Parathyroid adenoma (tissue), 2 donors: Measurements from ENCODE around the gene CD36.

Experiments
- H2AFZ ChIP-seq: fragments of 300-600 bp; sonication (generic); one replicate; pipeline ENCODE4 v1.7.0; 2017; ENCODE audit warnings: antibody characterized with exemption, mild to moderate bottlenecking
- H3K27ac ChIP-seq: fragments of 300-600 bp; sonication (generic); one replicate; pipeline ENCODE4 v1.7.0; 2017
- H3K27me3 ChIP-seq: fragments of 300-600 bp; sonication (generic); one replicate; pipeline ENCODE4 v1.7.0; 2017; ENCODE audit warnings: low read length; ENCODE audit not compliant: control insufficient read depth, insufficient read depth
- H3K36me3 ChIP-seq: fragments of 300-600 bp; sonication (generic); one replicate; pipeline ENCODE4 v1.7.0; 2017; ENCODE audit warnings: low read length; ENCODE audit not compliant: control insufficient read depth, insufficient read depth
- H3K4me1 ChIP-seq: fragments of 300-600 bp; sonication (generic); one replicate; pipeline ENCODE4 v1.7.0; 2017; ENCODE audit warnings: control low read depth
- H3K4me2 ChIP-seq: fragments of 300-600 bp; sonication (generic); one replicate; pipeline ENCODE4 v1.7.0; 2017; ENCODE audit warnings: low read length
- H3K4me3 ChIP-seq: fragments of 300-600 bp; sonication (generic); one replicate; pipeline ENCODE4 v1.7.0; 2017; ENCODE audit warnings: low read depth, low read length
- H3K79me2 ChIP-seq: fragments of 300-600 bp; sonication (generic); one replicate; pipeline ENCODE4 v1.7.0; 2017; ENCODE audit warnings: control low read depth
- H3K9ac ChIP-seq: fragments of 300-600 bp; sonication (generic); one replicate; pipeline ENCODE4 v1.7.0; 2017; ENCODE audit warnings: mild to moderate bottlenecking
- H3K9me3 ChIP-seq: fragments of 300-600 bp; sonication (generic); one replicate; pipeline ENCODE4 v1.7.0; 2017; ENCODE audit warnings: low read length; ENCODE audit not compliant: control insufficient read depth
- CTCF ChIP-seq: fragments of 300-600 bp; sonication (generic); IDR thresholded peaks from one replicate; pipeline ENCODE4 v1.7.0; 2017; ENCODE audit warnings: antibody characterized with exemption, mild to moderate bottlenecking
- donor health status: primary hyperparathyroidism.

Gene CD36

GRCh38 chr7:80682744-80683143 is 44.3 kb downstream of the CD36 start:
- Histone ChIP-seq H3K79me2 (no peaks in the 10 kb centered on the region), H3K36me3 (no peaks in the 10 kb centered on the region), H3K9ac (no peak overlapping the region), H3K4me1 (no peaks in the 10 kb centered on the region), H3K4me3 (no peak overlapping the region), H2AFZ (no peak overlapping the region), H3K9me3 (no peaks in the 10 kb centered on the region), H3K27ac (no peak overlapping the region), H3K27me3 (no peaks in the 10 kb centered on the region), H3K4me2 (no peak overlapping the region)
- no peak for TF ChIP-seq CTCF

DNA sequence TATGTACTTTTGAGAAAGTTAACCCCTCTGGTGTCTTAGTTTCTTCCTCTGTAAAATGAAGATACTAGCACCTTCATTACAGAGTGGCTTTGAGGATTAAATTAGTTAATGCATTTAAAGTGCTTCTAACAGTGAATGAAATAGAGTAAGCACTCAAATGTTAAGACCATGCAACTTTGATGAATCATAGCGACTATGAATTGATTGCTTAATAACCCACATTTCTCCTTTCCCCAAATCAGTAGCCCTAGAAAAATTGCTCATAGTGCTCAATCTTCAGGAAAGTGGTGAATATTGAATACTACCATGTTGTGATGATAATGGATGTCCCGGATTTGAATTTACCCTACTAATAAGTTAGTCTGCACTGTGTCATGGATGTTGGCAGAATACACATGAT is 48.1 kb downstream of the CD36 start:
- Histone ChIP-seq H3K9ac (no peak overlapping the region), H3K4me2 (no peak overlapping the region), H3K27ac (no peak overlapping the region), H3K27me3 (no peaks in the 10 kb centered on the region), H3K4me3 (no peak overlapping the region), H3K79me2 (no peaks in the 10 kb centered on the region), H3K36me3 (no peaks in the 10 kb centered on the region), H3K9me3 (no peaks in the 10 kb centered on the region), H2AFZ (no peak overlapping the region), H3K4me1 (no peaks in the 10 kb centered on the region)
- no peak for TF ChIP-seq CTCF

DNA sequence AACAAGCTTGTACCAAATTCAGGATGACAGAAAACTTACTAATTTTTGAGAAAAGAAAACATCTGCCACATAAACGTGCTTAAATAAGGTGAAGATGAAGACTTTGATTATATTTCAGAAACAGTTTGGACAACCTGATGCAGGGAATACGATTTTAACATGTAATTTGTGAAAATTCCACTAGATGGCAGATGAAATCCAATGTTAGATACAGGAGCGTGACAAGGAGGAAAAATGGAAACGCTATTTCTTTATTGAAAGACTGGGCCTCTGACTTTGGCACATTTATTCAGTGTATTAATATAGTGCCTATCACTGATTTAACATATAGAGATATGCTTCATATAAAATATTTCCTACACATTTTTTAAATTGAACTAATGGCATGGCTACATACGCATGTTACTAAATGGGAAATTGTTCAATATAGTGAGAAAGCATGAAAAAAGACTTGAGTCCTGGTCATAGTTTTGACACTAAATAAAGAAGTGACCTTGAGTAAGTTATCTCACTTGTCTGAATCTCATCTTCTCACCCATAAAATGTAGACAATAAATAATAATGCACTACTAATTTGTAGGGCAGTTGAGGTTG is 60.7 kb downstream of the CD36 start:
- no peak overlapping the region for H3K27ac ChIP-seq

DNA sequence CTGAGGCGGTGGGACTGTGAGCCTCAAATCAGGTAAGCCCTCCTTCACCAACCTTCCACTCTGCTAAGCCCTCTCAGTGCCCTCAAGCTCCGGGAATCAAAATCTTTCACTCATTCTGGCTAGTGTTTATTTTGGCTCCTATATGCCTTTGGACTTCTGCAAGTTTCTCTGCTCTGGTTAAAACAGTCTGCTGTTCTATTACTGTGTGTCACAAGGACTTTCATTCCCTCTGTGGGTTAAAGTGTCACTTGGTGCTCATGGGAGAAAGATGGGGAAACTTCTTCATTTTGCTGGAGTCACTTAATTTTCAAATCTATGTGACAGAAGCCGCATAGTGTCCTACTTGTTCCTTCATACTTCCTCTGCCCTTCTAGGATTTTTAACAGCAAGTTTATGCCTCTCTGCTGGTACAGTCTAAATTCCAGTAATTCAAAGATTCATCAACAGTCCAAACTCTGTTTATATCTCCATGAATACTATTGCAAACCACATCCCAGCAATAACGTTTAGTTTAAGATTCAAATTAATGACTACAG is 61.3 kb downstream of the CD36 start:
- no peak overlapping the region for H3K27ac ChIP-seq
- no peaks in the 10 kb centered on the region for H3K4me1 ChIP-seq
- H3K36me3 ChIP-seq = no peaks in the 10 kb centered on the region
- no peak overlapping the region for H3K4me3 ChIP-seq
- no peaks in the 10 kb centered on the region for H3K79me2 ChIP-seq
- H3K4me2 ChIP-seq = no peak overlapping the region
- no peak for TF ChIP-seq CTCF
- H2AFZ ChIP-seq = no peak overlapping the region
- H3K27me3 ChIP-seq = no peaks in the 10 kb centered on the region
- no peak overlapping the region for H3K9ac ChIP-seq
- no peaks in the 10 kb centered on the region for H3K9me3 ChIP-seq

More for the DNA sequence above, 60.7 kb downstream of the CD36 start:
- peak; percentile 47 for TF ChIP-seq CTCF
- Histone ChIP-seq H3K36me3 (no peaks in the 10 kb centered on the region), H3K4me3 (no peak overlapping the region), H2AFZ (no peak overlapping the region), H3K9ac (no peak overlapping the region), H3K79me2 (no peaks in the 10 kb centered on the region), H3K4me1 (no peaks in the 10 kb centered on the region), H3K4me2 (no peak overlapping the region), H3K27me3 (no peaks in the 10 kb centered on the region), H3K9me3 (no peaks in the 10 kb centered on the region)

GRCh38 chr7:80703272-80703671 is 64.8 kb downstream of the CD36 start:
- H3K27ac ChIP-seq = no peak overlapping the region
- H3K9me3 ChIP-seq = no peaks in the 10 kb centered on the region
- H3K27me3 ChIP-seq = no peaks in the 10 kb centered on the region
- H3K4me3 ChIP-seq = no peak overlapping the region
- H3K4me2 ChIP-seq = no peak overlapping the region
- TF ChIP-seq CTCF = no peak
- no peak overlapping the region for H2AFZ ChIP-seq
- H3K79me2 ChIP-seq = no peaks in the 10 kb centered on the region
- H3K36me3 ChIP-seq = no peaks in the 10 kb centered on the region
- no peak overlapping the region for H3K9ac ChIP-seq
- no peaks in the 10 kb centered on the region for H3K4me1 ChIP-seq
